ENCODE measurements around the gene ZNF804A. TPM values are rescaled to one million over a fixed set of nuclear protein-coding genes. Genes with fewer than 3 reads are reported as not detected.

Gene ZNF804A
- total and polyA plus RNA-seq, 8 donors, result 0.05 to 0.25 (median 0.11) TPM; not detected in 4

DNA sequence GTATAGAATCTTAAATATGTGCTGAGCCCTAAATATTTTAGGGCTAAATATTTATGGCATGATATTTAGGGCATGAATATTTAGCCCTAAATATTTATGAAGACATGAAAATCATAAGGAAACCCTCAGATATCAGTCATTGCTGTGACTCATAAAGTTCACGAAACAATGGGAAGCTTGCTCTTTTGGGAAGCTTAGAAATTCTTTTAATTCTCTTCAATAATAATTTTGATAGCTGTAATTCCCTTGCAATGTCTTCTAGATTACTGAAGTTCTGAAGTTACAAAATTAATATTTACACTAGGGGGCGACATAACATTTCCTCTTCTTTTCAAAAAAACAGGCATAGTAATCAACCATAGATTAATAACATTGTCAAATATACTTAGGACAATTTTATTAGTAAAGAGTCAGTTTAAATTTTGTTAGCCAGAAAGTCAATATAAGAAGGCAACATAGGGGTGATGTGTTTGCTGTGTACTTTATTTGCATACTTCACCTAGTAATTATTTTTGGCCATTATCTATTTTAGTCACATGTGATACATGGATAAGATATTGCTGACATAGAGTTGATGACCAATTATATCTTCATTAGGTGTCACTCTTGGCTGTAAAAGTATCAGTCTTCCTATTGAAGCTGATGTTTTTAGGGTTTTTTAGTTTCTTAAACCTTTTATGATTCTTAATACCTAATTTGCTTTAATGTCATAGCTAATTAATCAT is 13.2 kb downstream of the ZNF804A start:
- Histone ChIP-seq H3K4me1 (no peaks in the 10 kb centered on the region), H3K9me3 (no peaks in the 10 kb centered on the region), H3K27me3 (no peaks in the 10 kb centered on the region), H3K4me3 (no peak overlapping the region), H3K36me3 (no peaks in the 10 kb centered on the region), H3K27ac (no peak overlapping the region)
- FAIRE-seq, result no peak
- WGBS, 2 donors, result 18 to 32% methylated on average over 2 of the region's 2 CpGs
- no peak for DNase-seq
- peak in 3 of 4 donors; percentile 13 to 29 (median 27) for TF ChIP-seq CTCF (IDR thresholded peaks at IDR 0.05)
- intact Hi-C loops (cut with DNase I), result no loop called here
- ATAC-seq, result no peak

- DNase-seq, result no peak
- ATAC-seq, result no peak
- H3K36me3 ChIP-seq, result no peaks in the 10 kb centered on the region
- no peaks in the 10 kb centered on the region for H3K4me1 ChIP-seq
- FAIRE-seq, result no peak
- no peaks in the 10 kb centered on the region for H3K27me3 ChIP-seq
- H3K9me3 ChIP-seq, result no peaks in the 10 kb centered on the region
- intact Hi-C loops (cut with DNase I), result no loop called here
- H3K27ac ChIP-seq, result no peak overlapping the region
- H3K4me3 ChIP-seq, result no peak overlapping the region
- WGBS, 2 donors, result 16 to 29% methylated on average over 1 of the region's 1 CpG
- no peak for TF ChIP-seq CTCF (IDR thresholded peaks at IDR 0.05)
Measured at GRCh38 chr2:184620367-184620766, 22.0 kb downstream of the ZNF804A start.

DNA sequence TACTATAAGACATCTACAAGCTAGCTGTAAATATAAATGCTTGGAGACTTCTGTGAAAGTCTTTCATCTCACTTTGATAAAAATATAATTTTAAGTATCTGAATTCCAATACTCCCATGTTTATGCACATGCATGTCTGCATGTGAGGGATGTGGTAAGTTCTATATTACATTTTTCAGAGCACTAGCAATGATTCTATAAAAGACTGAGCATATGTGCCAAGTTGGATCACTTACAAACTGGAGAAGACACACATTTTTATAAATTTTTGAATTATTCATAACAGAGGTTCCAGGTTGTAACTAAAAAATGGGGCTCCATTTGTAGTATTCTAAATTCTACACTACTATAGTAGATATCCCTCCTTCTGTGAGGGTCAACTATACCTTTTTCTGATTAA is 26.0 kb downstream of the ZNF804A start:
- Histone ChIP-seq H3K4me1 (no peaks in the 10 kb centered on the region), H3K27me3 (no peaks in the 10 kb centered on the region), H3K9me3 (no peaks in the 10 kb centered on the region), H3K27ac (no peak overlapping the region), H3K4me3 (no peak overlapping the region), H3K36me3 (no peaks in the 10 kb centered on the region)
- no peak for ATAC-seq
- no peak for DNase-seq
- TF ChIP-seq CTCF (IDR thresholded peaks at IDR 0.05), result no peak
- no peak for FAIRE-seq
- intact Hi-C loops (cut with DNase I), result no loop called here

DNA sequence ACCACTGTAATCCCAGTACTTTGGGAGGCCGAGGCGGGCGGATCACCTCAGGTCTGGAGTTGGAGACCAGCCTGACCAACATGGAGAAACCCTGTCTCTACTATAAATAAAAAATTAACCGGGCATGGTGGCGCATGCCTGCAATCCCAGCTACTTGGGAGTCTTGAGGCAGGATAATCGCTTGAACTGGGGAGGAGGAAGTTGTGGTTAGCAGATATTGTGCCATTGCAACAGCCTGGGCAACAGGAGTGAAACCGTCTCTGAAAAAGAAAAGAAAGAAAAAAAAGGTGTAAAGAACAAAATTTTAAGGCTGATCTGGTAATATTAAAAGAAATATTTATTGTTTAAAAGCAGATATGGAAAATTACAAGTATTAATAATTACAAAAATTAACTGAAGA is 29.7 kb downstream of the ZNF804A start:
- no peak overlapping the region for H3K27ac ChIP-seq
- no peaks in the 10 kb centered on the region for H3K4me1 ChIP-seq
- no peaks in the 10 kb centered on the region for H3K36me3 ChIP-seq
- TF ChIP-seq CTCF (IDR thresholded peaks at IDR 0.05), result no peak
- H3K4me3 ChIP-seq, result no peak overlapping the region
- FAIRE-seq (no peak), DNase-seq (no peak), ATAC-seq (no peak)
- no peaks in the 10 kb centered on the region for H3K9me3 ChIP-seq
- WGBS, 2 donors, result 92 to 94% methylated on average over 7 of the region's 7 CpGs
- intact Hi-C loops (cut with DNase I), result no loop called here
- no peaks in the 10 kb centered on the region for H3K27me3 ChIP-seq

- no peak for FAIRE-seq
- DNase-seq, result no peak
- no peaks in the 10 kb centered on the region for H3K27me3 ChIP-seq
- intact Hi-C loops (cut with DNase I), result no loop called here
- H3K4me3 ChIP-seq, result no peak overlapping the region
- H3K36me3 ChIP-seq, result no peaks in the 10 kb centered on the region
- no peaks in the 10 kb centered on the region for H3K4me1 ChIP-seq
- H3K27ac ChIP-seq, result no peak overlapping the region
- no peak for TF ChIP-seq CTCF (IDR thresholded peaks at IDR 0.05)
- no peaks in the 10 kb centered on the region for H3K9me3 ChIP-seq
- no peak for ATAC-seq
Measured at GRCh38 chr2:184633726-184634125, 35.4 kb downstream of the ZNF804A start.
